ENCODE results near the gene PACRG. TPM values are rescaled to one million over a fixed set of nuclear protein-coding genes. Genes with fewer than 3 reads are reported as not detected.

The PACRG gene
- total and polyA plus RNA-seq, 2 donors (not counting 3 experiments of a cell fraction or from before 2014, with no cell fraction given) = 0.08 TPM; not detected in 1

DNA sequence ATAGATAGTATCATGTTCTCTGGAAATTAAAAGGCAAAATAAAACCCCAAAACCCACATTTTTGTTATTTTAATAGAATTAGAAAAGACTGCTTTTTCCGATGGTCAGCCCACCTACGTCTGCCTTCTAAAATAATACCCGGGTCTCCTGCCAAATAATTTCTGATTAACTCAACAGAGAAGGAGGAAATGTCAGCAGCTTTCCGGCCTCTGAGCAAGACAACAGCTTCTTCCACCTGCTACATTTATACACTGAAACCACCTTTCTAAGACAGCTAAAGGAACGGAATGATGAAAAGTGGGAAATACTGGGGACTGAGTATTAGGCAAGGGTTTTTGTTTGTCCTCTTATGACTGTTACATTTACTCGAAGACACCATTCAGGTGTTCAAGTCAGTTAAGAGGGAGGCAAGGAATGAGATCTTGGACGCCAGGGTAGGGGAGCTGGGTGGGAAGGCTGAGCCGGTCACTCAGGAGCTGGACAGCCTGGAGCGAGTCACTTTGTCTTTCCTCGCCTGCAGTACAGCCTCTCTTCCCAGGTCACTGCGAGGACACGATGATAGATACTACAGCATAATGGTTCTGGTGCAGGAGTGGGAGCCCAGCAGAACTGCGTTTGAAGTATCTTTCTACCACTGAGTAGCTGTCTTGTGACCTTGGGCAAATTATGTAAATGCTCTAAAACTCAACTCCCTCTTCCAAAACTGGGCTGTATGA lies 590.5 kb downstream of the PACRG start:
- peaks cover 0 to 2% of the 10 kb centered on the region in 2 experiments for H3K27me3 ChIP-seq (ENCODE audit: control insufficient read depth in 2 of 2, insufficient read depth in 2 of 2, low read length in 2 of 2)
- H2AFZ ChIP-seq (ENCODE audit: low read depth, low read length) = no peak overlapping the region
- H3K9me3 ChIP-seq (replicated peaks; ENCODE audit: control insufficient read depth, insufficient read depth, low read length) = no peaks in the 10 kb centered on the region
- no peak overlapping the region for H3K9ac ChIP-seq (replicated peaks; ENCODE audit: extremely low read depth, insufficient read depth, low read length)
- H3K4me3 ChIP-seq (replicated peaks in 1 of 3; ENCODE audit: insufficient read depth in 1 of 3, low read depth in 1 of 3, low read length in 3 of 3) = no peak overlapping the region
- CTCF ChIA-PET = no interaction called here
- H3K4me1 ChIP-seq (ENCODE audit: control insufficient read depth, extremely low read depth, insufficient read depth, low read length) = no peaks in the 10 kb centered on the region
- no peaks in the 10 kb centered on the region for H3K36me3 ChIP-seq (ENCODE audit: control insufficient read depth in 2 of 2, extremely low read depth in 1 of 2, insufficient read depth in 2 of 2, low read length in 2 of 2)
- dilution Hi-C loops (cut with MboI; ENCODE audit: extremely low pct_ligation_motif_present, low sequenced_read_pairs) (no loop called here), intact Hi-C loops (cut with micrococcal nuclease) (no loop called here)
- H4K20me1 ChIP-seq (replicated peaks; ENCODE audit: control insufficient read depth, extremely low read depth, insufficient read depth, low read length) = no peaks in the 10 kb centered on the region
- DNase-seq (ENCODE audit: low read depth, low spot score) (peak; percentile 31), FAIRE-seq (peak; percentile 69)
- POLR2A ChIA-PET = no interaction called here
- no peak overlapping the region for H3K27ac ChIP-seq (ENCODE audit: insufficient read depth, low read depth, low read length)
- TF ChIP-seq EZH2 (IDR thresholded peaks at IDR 0.05; ENCODE audit: borderline replicate concordance, low read depth, low read length, severe bottlenecking) = no peak
- TF ChIP-seq GATA2 (IDR thresholded peaks at IDR 0.05; ENCODE audit: insufficient read depth, insufficient read length, low read depth, low read length) = no peak
- TF ChIP-seq FOS (IDR thresholded peaks at IDR 0.05; ENCODE audit: borderline replicate concordance, insufficient read depth, low read length) = no peak
- TF ChIP-seq POLR2AphosphoS5 (IDR thresholded peaks at IDR 0.05; ENCODE audit: insufficient read depth, low read depth, low read length) = no peak
- TF ChIP-seq, protein P1, sequence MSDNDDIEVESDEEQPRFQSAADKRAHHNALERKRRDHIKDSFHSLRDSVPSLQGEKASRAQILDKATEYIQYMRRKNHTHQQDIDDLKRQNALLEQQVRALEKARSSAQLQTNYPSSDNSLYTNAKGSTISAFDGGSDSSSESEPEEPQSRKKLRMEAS (IDR thresholded peaks at IDR 0.05; ENCODE audit: insufficient read depth, insufficient read length) = no peak
- no peak for TF ChIP-seq JUN (IDR thresholded peaks at IDR 0.05; ENCODE audit: borderline replicate concordance, insufficient read depth, insufficient read length, low read depth)
- TF ChIP-seq MYC (IDR thresholded peaks at IDR 0.05; ENCODE audit: low read depth, low read length) = no peak
- TF ChIP-seq POLR2A (IDR thresholded peaks at IDR 0.05; ENCODE audit: low read depth, low read length) = no peak
- TF ChIP-seq, protein P2, sequence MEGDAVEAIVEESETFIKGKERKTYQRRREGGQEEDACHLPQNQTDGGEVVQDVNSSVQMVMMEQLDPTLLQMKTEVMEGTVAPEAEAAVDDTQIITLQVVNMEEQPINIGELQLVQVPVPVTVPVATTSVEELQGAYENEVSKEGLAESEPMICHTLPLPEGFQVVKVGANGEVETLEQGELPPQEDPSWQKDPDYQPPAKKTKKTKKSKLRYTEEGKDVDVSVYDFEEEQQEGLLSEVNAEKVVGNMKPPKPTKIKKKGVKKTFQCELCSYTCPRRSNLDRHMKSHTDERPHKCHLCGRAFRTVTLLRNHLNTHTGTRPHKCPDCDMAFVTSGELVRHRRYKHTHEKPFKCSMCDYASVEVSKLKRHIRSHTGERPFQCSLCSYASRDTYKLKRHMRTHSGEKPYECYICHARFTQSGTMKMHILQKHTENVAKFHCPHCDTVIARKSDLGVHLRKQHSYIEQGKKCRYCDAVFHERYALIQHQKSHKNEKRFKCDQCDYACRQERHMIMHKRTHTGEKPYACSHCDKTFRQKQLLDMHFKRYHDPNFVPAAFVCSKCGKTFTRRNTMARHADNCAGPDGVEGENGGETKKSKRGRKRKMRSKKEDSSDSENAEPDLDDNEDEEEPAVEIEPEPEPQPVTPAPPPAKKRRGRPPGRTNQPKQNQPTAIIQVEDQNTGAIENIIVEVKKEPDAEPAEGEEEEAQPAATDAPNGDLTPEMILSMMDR (IDR thresholded peaks at IDR 0.05; ENCODE audit: extremely low read depth in 1 of 2, insufficient read depth in 1 of 2, low read depth in 1 of 2, low read length in 2 of 2) = no peak
- BruUV-seq (replicated peaks) = no TSS peak
- H3K79me2 ChIP-seq (ENCODE audit: control insufficient read depth, insufficient read depth, low read length) = no peaks in the 10 kb centered on the region
- H3K4me2 ChIP-seq (ENCODE audit: insufficient read depth, low read length) = no peak overlapping the region
- no peaks in the 10 kb centered on the region for H3K9me1 ChIP-seq (replicated peaks; ENCODE audit: control insufficient read depth, extremely low read depth, insufficient read depth, low read length)
